Stimulated activated CD4-positive, alpha-beta T cell treated with anti-CD3 and anti-CD28 coated beads, Interleukin-4, amount 100 ng/mL, for 24 hours (primary cell): ENCODE measurements around the gene STRIP2.

ENCODE experiments used
- DNase-seq: peaks from one replicate; pipeline ENCODE4 v3.0.0-alpha.2; 2020

The STRIP2 gene

GRCh38 chr7:129535896-129536295 lies 101.7 kb downstream of the STRIP2 start:
- no peak for DNase-seq

GRCh38 chr7:129536323-129536722 lies 102.1 kb downstream of the STRIP2 start:
- DNase-seq = no peak
